ENCODE data around the gene SLC12A2. TPM values are rescaled to one million over a fixed set of nuclear protein-coding genes. Genes with fewer than 3 reads are reported as not detected.

The SLC12A2 gene
- 77.8 and 93.3 TPM in 2 replicates for total RNA-seq (ENCODE audit: low replicate concordance)
- long read RNA-seq, full-length matches to known transcripts: 1 of 24 reads
- long read RNA-seq, partial matches to known transcripts: 11 of 24 reads
- long read RNA-seq, other reads (novel, unspliced or antisense): 12 of 24 reads

- DNase-seq (ENCODE audit: extremely low spot score, unreplicated experiment): peak; percentile 82
- Mint-ChIP-seq H3K4me3 (peak within 1 kb of the TSS; percentile 91), H3K27ac (peak within 1 kb of the TSS; percentile 70), H3K27me3 (no peaks in the 10 kb centered on the region), H3K36me3 (peaks cover 16% of the 10 kb centered on the region), H3K4me1 (ENCODE audit: unreplicated experiment) (peaks cover 43% of the 10 kb centered on the region), H3K9me3 (no peaks in the 10 kb centered on the region)
- TF ChIP-seq CTCF (conservative IDR thresholded peaks at IDR 0.05): no peak
These were observed at the start of gene SLC12A2 for GRCh38 chr5:128083033-128083810. Gene SLC12A2, plus strand, starts transcription at chr5:128083766. Its CDS starts 189 bp downstream, at chr5:128083955.

- peaks cover 13% of the 10 kb centered on the region for H3K36me3 Mint-ChIP-seq
- H3K27me3 Mint-ChIP-seq: no peaks in the 10 kb centered on the region
- no peaks in the 10 kb centered on the region for H3K9me3 Mint-ChIP-seq
- H3K4me1 Mint-ChIP-seq (ENCODE audit: unreplicated experiment): peaks cover 7% of the 10 kb centered on the region
- H3K27ac Mint-ChIP-seq: peak overlapping the region; percentile 10
- no peak for DNase-seq (ENCODE audit: extremely low spot score, unreplicated experiment)
- H3K4me3 Mint-ChIP-seq: peak overlapping the region; percentile 42
- TF ChIP-seq CTCF (conservative IDR thresholded peaks at IDR 0.05): no peak
These were observed 47.9 kb upstream of the SLC12A2 start for GRCh38 chr5:128035689-128036088.

GRCh38 chr5:128036950-128037349, 46.6 kb upstream of the SLC12A2 start:
- peak overlapping the region; percentile 32 for H3K27ac Mint-ChIP-seq
- peaks cover 8% of the 10 kb centered on the region for H3K36me3 Mint-ChIP-seq
- no peaks in the 10 kb centered on the region for H3K27me3 Mint-ChIP-seq
- TF ChIP-seq CTCF (conservative IDR thresholded peaks at IDR 0.05): no peak
- peaks cover 7% of the 10 kb centered on the region for H3K4me1 Mint-ChIP-seq (ENCODE audit: unreplicated experiment)
- H3K9me3 Mint-ChIP-seq: no peaks in the 10 kb centered on the region
- H3K4me3 Mint-ChIP-seq: no peak overlapping the region
- DNase-seq (ENCODE audit: extremely low spot score, unreplicated experiment): no peak

- no peak for DNase-seq (ENCODE audit: extremely low spot score, unreplicated experiment)
- Mint-ChIP-seq H3K4me1 (ENCODE audit: unreplicated experiment) (peaks cover 7% of the 10 kb centered on the region), H3K36me3 (peaks cover 8% of the 10 kb centered on the region), H3K27me3 (no peaks in the 10 kb centered on the region), H3K4me3 (no peak overlapping the region), H3K27ac (peak overlapping the region; percentile 73), H3K9me3 (no peaks in the 10 kb centered on the region)
- no peak for TF ChIP-seq CTCF (conservative IDR thresholded peaks at IDR 0.05)
These were observed 44.9 kb upstream of the SLC12A2 start for GRCh38 chr5:128038643-128039042.

GRCh38 chr5:128040927-128041326, 42.6 kb upstream of the SLC12A2 start:
- H3K27ac Mint-ChIP-seq: no peak overlapping the region
- H3K4me1 Mint-ChIP-seq (ENCODE audit: unreplicated experiment): no peaks in the 10 kb centered on the region
- TF ChIP-seq CTCF (conservative IDR thresholded peaks at IDR 0.05): no peak
- H3K4me3 Mint-ChIP-seq: no peak overlapping the region
- no peak for DNase-seq (ENCODE audit: extremely low spot score, unreplicated experiment)
- H3K27me3 Mint-ChIP-seq: no peaks in the 10 kb centered on the region
- H3K9me3 Mint-ChIP-seq: no peaks in the 10 kb centered on the region
- H3K36me3 Mint-ChIP-seq: peaks cover 8% of the 10 kb centered on the region
